HepG2 (cell line): ENCODE measurements around the gene MVP. TPM values are rescaled to one million over a fixed set of nuclear protein-coding genes. Genes with fewer than 3 reads are reported as not detected.

Experiments used
- ARHGAP35 ChIP-seq: sonication (generic); formaldehyde crosslinking; IDR thresholded peaks from 2 replicates; pipeline ENCODE4 v1.9.0; 2022; ENCODE audit warnings: mild to moderate bottlenecking, inconsistent platforms, moderate library complexity, missing genetic modification reagents, borderline replicate concordance
- ESRRA ChIP-seq: sonication (generic); formaldehyde crosslinking; IDR thresholded peaks from 2 replicates; pipeline ENCODE4 v1.5.1; 2020; ENCODE audit warnings: mild to moderate bottlenecking, low read depth, missing genetic modification reagents
- GPN1 ChIP-seq: sonication (generic); formaldehyde crosslinking; IDR thresholded peaks from 2 replicates; pipeline ENCODE4 v1.5.1; 2020; ENCODE audit warnings: missing genetic modification reagents, borderline replicate concordance
- KLF12 ChIP-seq: sonication (generic); formaldehyde crosslinking; IDR thresholded peaks from 2 replicates; pipeline ENCODE4 v1.4.0; 2020; ENCODE audit warnings: missing genetic modification reagents, borderline replicate concordance
- NAIF1 ChIP-seq: sonication (generic); formaldehyde crosslinking; IDR thresholded peaks from 2 replicates; pipeline ENCODE4 v1.5.0; 2020; ENCODE audit warnings: mild to moderate bottlenecking, missing genetic modification reagents, borderline replicate concordance
- PHF8 ChIP-seq: sonication (generic); formaldehyde crosslinking; IDR thresholded peaks from 2 replicates; pipeline ENCODE4 v1.5.0; 2020; ENCODE audit warnings: missing genetic modification reagents
- RBM39 ChIP-seq: fragments of 200-400 bp; formaldehyde crosslinking; IDR thresholded peaks from one replicate; pipeline ENCODE4 v1.6.1; 2018; ENCODE audit warnings: antibody characterized with exemption, mild to moderate bottlenecking, low read depth, low read length; ENCODE audit not compliant: poor library complexity, severe bottlenecking
- RFXAP ChIP-seq: sonication (generic); formaldehyde crosslinking; IDR thresholded peaks from 2 replicates; pipeline ENCODE4 v1.4.0; 2020; ENCODE audit warnings: missing genetic modification reagents, borderline replicate concordance
- TEAD3 ChIP-seq: optimal IDR thresholded peaks from 2 replicates; pipeline ENCODE3; 2016; ENCODE audit warnings: borderline replicate concordance
- ZEB1 ChIP-seq: IDR thresholded peaks from 2 replicates; pipeline ENCODE4 v1.6.1; 2012; ENCODE audit warnings: mild to moderate bottlenecking, low read depth, inconsistent platforms; ENCODE audit not compliant: insufficient replicate concordance
- ZFP36 ChIP-seq: fragments of 150-350 bp; IDR thresholded peaks from 2 replicates; pipeline ENCODE4 v1.6.1; 2018; ENCODE audit warnings: borderline replicate concordance, low read length, low read depth; ENCODE audit not compliant: partially characterized antibody
- ZNF138 ChIP-seq: sonication (generic); formaldehyde crosslinking; IDR thresholded peaks from 2 replicates; pipeline ENCODE4 v1.5.0; 2020; ENCODE audit warnings: mild to moderate bottlenecking, low read depth, missing genetic modification reagents
- ZNF737 ChIP-seq: sonication (generic); formaldehyde crosslinking; IDR thresholded peaks from 2 replicates; pipeline ENCODE4 v1.5.0; 2020; ENCODE audit warnings: missing genetic modification reagents, mild to moderate bottlenecking, borderline replicate concordance
- ZNF777 ChIP-seq: sonication (generic); formaldehyde crosslinking; IDR thresholded peaks from 2 replicates; pipeline ENCODE4 v1.4.0; 2020; ENCODE audit warnings: missing genetic modification reagents
- polyA plus RNA-seq, 8 experiments: library from polyadenylated mRNA; depleted of rRNA in 3 of 8; stranded (reverse) in 7 of 8; unstranded in 1 of 8; fragments of >200 nt; fragmentation: Illumina TruSeq in 4 of 8; extraction: Trizol in 4 of 8; gene quantifications; 2 replicates each; pipeline versions ENCODE4 v1.2.1 to v1.2.3, GENCODE V29; 2011 to 2016; ENCODE audit warnings: low read depth in 4 of 8, missing spikeins in 1 of 8, mixed read lengths in 1 of 8; ENCODE audit not compliant: insufficient read depth in 1 of 8
- total RNA-seq, 5 experiments: library from RNA; depleted of rRNA; stranded (reverse); fragments of >200 nt; fragmentation: Illumina TruSeq; extraction: Trizol; gene quantifications; 2 replicates each; pipeline ENCODE4 v1.2.3, GENCODE V29; 2016; ENCODE audit warnings: low read depth in 1 of 5
- TF ChIP-seq, protein P1 (sequence below): sonication (generic); formaldehyde crosslinking; conservative IDR thresholded peaks from 2 replicates; pipeline ENCODE4 v1.8.1; 2023; ENCODE audit warnings: missing genetic modification reagents
- TF ChIP-seq, protein P2 (sequence below): IDR thresholded peaks from 2 replicates; pipeline ENCODE4 v1.6.1; 2012; ENCODE audit warnings: low read depth, low read length, improper control_type of control experiment
- TF ChIP-seq, protein P3 (sequence below): sonication (generic); formaldehyde crosslinking; IDR thresholded peaks from 2 replicates; pipeline ENCODE4 v1.4.0; 2020; ENCODE audit warnings: missing genetic modification reagents, borderline replicate concordance
- TF ChIP-seq, protein P4 (sequence below): sonication (generic); formaldehyde crosslinking; IDR thresholded peaks from 2 replicates; pipeline ENCODE4 v1.4.0; 2020; ENCODE audit warnings: missing genetic modification reagents, mild to moderate bottlenecking, borderline replicate concordance

The MVP gene
- total and polyA plus RNA-seq, 2 of the 13 experiments (the other 11 are each of a cell fraction or from before 2014, with no cell fraction given), result 22.9 to 43.5 TPM

DNA sequence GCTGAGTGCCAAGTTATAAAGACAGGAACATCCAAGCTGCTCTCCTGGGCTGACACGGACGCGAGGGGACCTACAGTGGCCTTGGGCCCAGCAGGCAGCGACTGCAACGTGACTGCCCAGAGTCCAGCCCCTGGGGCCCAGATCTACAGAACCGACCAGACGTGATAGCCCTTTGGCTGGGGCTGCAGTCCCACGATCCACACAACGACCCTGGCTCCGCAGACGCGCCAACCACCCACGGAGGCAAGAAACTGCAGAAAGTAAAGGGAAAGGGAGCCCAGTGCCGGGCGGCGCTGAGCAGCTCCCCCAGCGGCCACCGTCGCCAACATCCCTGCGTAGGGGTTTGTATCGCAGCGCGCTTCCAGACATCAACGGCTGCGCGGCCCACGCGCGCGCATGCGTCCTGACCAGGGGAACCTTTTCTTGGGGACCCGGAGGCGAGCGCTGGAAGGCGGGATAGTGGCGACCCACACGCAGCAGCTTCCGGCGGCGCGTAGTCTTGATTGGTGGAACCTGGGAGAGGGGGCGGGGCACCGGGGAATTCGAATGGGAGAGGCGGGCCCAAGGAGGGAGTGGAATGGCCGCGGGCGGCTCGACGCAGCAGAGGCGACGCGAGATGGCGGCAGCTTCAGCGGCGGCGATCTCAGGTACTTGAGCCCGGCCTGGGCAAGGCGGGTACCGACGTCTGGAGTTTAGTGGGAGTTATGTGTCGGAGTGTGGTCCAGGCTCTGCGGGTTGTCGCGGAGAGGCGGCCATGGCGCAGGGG is 29.9 kb upstream of the MVP start, which contains the start of gene KIF22 (continued):
- TF ChIP-seq, protein P1, sequence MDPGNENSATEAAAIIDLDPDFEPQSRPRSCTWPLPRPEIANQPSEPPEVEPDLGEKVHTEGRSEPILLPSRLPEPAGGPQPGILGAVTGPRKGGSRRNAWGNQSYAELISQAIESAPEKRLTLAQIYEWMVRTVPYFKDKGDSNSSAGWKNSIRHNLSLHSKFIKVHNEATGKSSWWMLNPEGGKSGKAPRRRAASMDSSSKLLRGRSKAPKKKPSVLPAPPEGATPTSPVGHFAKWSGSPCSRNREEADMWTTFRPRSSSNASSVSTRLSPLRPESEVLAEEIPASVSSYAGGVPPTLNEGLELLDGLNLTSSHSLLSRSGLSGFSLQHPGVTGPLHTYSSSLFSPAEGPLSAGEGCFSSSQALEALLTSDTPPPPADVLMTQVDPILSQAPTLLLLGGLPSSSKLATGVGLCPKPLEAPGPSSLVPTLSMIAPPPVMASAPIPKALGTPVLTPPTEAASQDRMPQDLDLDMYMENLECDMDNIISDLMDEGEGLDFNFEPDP, result no peak
- no peak for TF ChIP-seq ZNF737 (CRISPR knock-in tag)
- no peak; the same call in 1 of the 2 replicates for TF ChIP-seq KLF12
- TF ChIP-seq, protein P2, sequence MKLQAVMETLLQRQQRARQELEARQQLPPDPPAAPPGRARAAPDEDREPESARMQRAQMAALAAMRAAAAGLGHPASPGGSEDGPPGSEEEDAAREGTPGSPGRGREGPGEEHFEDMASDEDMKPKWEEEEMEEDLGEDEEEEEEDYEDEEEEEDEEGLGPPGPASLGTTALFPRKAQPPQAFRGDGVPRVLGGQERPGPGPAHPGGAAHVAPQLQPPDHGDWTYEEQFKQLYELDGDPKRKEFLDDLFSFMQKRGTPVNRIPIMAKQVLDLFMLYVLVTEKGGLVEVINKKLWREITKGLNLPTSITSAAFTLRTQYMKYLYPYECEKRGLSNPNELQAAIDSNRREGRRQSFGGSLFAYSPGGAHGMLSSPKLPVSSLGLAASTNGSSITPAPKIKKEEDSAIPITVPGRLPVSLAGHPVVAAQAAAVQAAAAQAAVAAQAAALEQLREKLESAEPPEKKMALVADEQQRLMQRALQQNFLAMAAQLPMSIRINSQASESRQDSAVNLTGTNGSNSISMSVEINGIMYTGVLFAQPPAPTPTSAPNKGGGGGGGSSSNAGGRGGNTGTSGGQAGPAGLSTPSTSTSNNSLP, result peak; percentile 71
- peak; percentile 84; the same call in 1 of the 2 replicates for TF ChIP-seq RFXAP (CRISPR knock-in tag)
- peak; percentile 63; the same call in 1 of the 2 replicates for TF ChIP-seq ZNF777
- TF ChIP-seq, protein P3, sequence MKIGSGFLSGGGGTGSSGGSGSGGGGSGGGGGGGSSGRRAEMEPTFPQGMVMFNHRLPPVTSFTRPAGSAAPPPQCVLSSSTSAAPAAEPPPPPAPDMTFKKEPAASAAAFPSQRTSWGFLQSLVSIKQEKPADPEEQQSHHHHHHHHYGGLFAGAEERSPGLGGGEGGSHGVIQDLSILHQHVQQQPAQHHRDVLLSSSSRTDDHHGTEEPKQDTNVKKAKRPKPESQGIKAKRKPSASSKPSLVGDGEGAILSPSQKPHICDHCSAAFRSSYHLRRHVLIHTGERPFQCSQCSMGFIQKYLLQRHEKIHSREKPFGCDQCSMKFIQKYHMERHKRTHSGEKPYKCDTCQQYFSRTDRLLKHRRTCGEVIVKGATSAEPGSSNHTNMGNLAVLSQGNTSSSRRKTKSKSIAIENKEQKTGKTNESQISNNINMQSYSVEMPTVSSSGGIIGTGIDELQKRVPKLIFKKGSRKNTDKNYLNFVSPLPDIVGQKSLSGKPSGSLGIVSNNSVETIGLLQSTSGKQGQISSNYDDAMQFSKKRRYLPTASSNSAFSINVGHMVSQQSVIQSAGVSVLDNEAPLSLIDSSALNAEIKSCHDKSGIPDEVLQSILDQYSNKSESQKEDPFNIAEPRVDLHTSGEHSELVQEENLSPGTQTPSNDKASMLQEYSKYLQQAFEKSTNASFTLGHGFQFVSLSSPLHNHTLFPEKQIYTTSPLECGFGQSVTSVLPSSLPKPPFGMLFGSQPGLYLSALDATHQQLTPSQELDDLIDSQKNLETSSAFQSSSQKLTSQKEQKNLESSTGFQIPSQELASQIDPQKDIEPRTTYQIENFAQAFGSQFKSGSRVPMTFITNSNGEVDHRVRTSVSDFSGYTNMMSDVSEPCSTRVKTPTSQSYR (CRISPR knock-in tag), result 0 out of 2 replicates have a peak, but pooled peaks have one; percentile 41
- peak; percentile 54 for TF ChIP-seq RBM39
- TF ChIP-seq, protein P4, sequence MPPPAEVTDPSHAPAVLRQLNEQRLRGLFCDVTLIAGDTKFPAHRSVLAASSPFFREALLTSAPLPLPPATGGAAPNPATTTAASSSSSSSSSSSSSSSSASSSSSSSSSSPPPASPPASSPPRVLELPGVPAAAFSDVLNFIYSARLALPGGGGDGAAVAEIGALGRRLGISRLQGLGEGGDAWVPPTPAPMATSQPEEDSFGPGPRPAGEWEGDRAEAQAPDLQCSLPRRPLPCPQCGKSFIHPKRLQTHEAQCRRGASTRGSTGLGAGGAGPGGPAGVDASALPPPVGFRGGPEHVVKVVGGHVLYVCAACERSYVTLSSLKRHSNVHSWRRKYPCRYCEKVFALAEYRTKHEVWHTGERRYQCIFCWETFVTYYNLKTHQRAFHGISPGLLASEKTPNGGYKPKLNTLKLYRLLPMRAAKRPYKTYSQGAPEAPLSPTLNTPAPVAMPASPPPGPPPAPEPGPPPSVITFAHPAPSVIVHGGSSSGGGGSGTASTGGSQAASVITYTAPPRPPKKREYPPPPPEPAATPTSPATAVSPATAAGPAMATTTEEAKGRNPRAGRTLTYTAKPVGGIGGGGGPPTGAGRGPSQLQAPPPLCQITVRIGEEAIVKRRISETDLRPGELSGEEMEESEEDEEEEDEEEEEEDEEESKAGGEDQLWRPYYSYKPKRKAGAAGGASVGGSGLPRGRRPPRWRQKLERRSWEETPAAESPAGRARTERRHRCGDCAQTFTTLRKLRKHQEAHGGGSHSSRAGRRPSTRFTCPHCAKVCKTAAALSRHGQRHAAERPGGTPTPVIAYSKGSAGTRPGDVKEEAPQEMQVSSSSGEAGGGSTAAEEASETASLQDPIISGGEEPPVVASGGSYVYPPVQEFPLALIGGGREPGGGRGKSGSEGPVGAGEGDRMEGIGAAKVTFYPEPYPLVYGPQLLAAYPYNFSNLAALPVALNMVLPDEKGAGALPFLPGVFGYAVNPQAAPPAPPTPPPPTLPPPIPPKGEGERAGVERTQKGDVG (CRISPR knock-in tag), result peak; percentile 83
- TF ChIP-seq GPN1 (CRISPR knock-in tag), result no peak; the same call in 1 of the 2 replicates
- TF ChIP-seq ESRRA, result peak; percentile 44; the same call in 1 of the 2 replicates
- peak; percentile 15 for TF ChIP-seq TEAD3
- TF ChIP-seq PHF8 (CRISPR knock-in tag), result peak; percentile 94
- TF ChIP-seq ARHGAP35 (CRISPR knock-in tag), result peak; percentile 86
- 0 out of 2 replicates have a peak, but pooled peaks have one; percentile 85 for TF ChIP-seq ZNF138 (CRISPR knock-in tag)
- no peak for TF ChIP-seq ZFP36
- TF ChIP-seq ZEB1, result no peak
- peak; percentile 92 for TF ChIP-seq NAIF1
